Transverse colon (tissue), 4 donors: ENCODE results near the gene TNFRSF17. TPM values are rescaled to one million over a fixed set of nuclear protein-coding genes. Genes with fewer than 3 reads are reported as not detected.

ENCODE experiments used
- DNase-seq: peaks from one replicate; pipeline ENCODE4 v3.0.0-alpha.2; 2019
- H3K27ac ChIP-seq, 4 donors: fragments of 200-600 bp; sonication (generic); 2 replicates each; pipeline ENCODE4 v1.5.1; 2016 to 2018; ENCODE audit warnings: inconsistent platforms in 4 of 4
- H3K27me3 ChIP-seq: fragments of 200-600 bp; sonication (generic); 2 replicates; pipeline ENCODE4 v1.5.1; 2017; ENCODE audit warnings: inconsistent platforms
- H3K36me3 ChIP-seq, 4 donors: fragments of 200-600 bp; sonication (generic); 2 replicates each; pipeline ENCODE4 v1.5.1; 2017 to 2019; ENCODE audit warnings: inconsistent platforms in 4 of 4
- H3K4me1 ChIP-seq, 4 donors: fragments of 200-600 bp; sonication (generic); 2 replicates each; pipeline ENCODE4 v1.5.1; 2017 to 2020; ENCODE audit warnings: inconsistent platforms in 4 of 4
- H3K4me3 ChIP-seq, 4 donors: fragments of 200-600 bp; sonication (generic); 1 replicate in 1 of 4; 2 replicates in 3 of 4; pipeline versions ENCODE4 v1.5.1 to v1.6.1; 2017 to 2019; ENCODE audit warnings: inconsistent platforms in 4 of 4
- H3K9me3 ChIP-seq, 2 donors: fragments of 200-600 bp; sonication (generic); 2 replicates each; pipeline ENCODE4 v1.5.1; 2017 to 2019; ENCODE audit warnings: inconsistent platforms in 2 of 2
- EP300 ChIP-seq: sonication (generic); formaldehyde crosslinking; IDR thresholded peaks from one replicate; pipeline ENCODE4 v1.6.1; 2017; ENCODE audit warnings: antibody characterized with exemption, low read depth
- POLR2A ChIP-seq: fragments of 450-650 bp; IDR thresholded peaks from one replicate; pipeline ENCODE4 v1.6.1; 2016; ENCODE audit warnings: antibody characterized with exemption, mild to moderate bottlenecking, moderate library complexity
- POLR2AphosphoS5 ChIP-seq, 3 donors: sonication (generic); formaldehyde crosslinking; IDR thresholded peaks; one replicate each; pipeline ENCODE4 v1.6.1; 2016; ENCODE audit warnings: antibody characterized with exemption in 3 of 3
- WGBS, 2 donors: methylation state at CpG; one replicate each; pipeline ENCODE4 v1.1.5; 2018; ENCODE audit warnings: low coverage in 1 of 2; 5-methylcytosine and 5-hydroxymethylcytosine counted together
- in situ Hi-C, 4 donors: fragments of 200-750 bp; cut with MboI; loops; one replicate each; pipeline versions ENCODE4 v1.15.0 to v1.15.1; 2017; ENCODE audit warnings: low sequenced_read_pairs in 3 of 4, low pct_ligation_motif_present in 1 of 4, low pct_unique_long_range_greater_than_20kb in 1 of 4
- intact Hi-C: fragments of 100-400 bp; cut with DNase I; formaldehyde crosslinking; loops from one replicate; pipeline ENCODE4 v1.15.1; 2023; ENCODE audit warnings: low total_unique reads
- total RNA-seq, 4 donors: library from RNA; depleted of rRNA; stranded (reverse); fragments of >200 nt; gene quantifications; one replicate each; pipeline ENCODE4 v1.1.0, GENCODE V29; 2016
- TF ChIP-seq, protein P1 (sequence below), 5 experiments: fragments of 200-600 bp in 3 of 5; fragments of 450-650 bp in 2 of 5; sonication (generic) in 3 of 5; IDR thresholded peaks; 1 replicate in 2 of 5; 2 replicates in 3 of 5; pipeline ENCODE4 v1.5.1; 2016 to 2017; ENCODE audit warnings: antibody characterized with exemption in 5 of 5, inconsistent platforms in 3 of 5, mild to moderate bottlenecking in 2 of 5, moderate library complexity in 1 of 5

TNFRSF17 gene
- total RNA-seq, 4 donors from 2014 or later: 1.2 to 6.0 TPM; not detected in 2

DNA sequence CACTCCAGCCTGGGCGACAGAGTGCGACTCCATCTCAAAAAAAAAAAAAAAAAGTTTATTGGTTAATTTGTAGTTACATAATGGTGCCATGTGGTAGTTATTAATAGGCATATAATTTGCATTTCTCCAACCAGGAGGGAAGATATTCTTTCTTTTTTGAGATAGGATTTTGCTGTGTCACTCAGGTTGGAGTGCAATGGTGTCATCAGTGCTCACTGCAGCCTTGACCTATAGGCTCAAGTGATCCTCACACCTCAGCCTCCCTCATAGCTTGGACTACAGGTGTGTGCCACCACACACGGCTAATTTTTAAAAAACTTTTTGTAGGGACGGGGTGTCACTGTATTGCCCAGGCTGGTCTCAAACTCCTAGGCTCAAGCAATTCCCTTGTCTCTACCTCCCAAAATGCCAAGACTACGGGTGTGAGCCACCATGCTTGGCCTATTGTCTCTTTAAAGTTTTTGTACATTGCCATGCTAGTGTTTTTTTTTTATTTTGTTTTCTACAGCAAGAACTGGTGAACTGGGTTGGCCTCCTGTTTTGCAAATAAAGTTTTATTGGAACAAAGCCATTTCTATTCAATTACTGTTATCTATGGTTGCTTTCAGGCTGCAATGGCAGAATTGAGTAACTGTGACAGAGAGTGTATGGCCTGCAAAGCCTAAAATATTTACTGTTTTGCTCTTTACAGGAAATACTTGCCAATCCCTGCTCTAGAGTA is 23.4 kb downstream of the TNFRSF17 start:
- 59 to 70% methylated on average over 4 to 5 of the region's 5 CpGs for WGBS, 2 donors
- intact Hi-C loops (no loop called here), in situ Hi-C loops (no loop called here)
- no peaks in the 10 kb centered on the region for H3K27me3 ChIP-seq
- no peaks in the 10 kb centered on the region for H3K9me3 ChIP-seq
- no peaks in the 10 kb centered on the region for H3K36me3 ChIP-seq
- H3K4me1 ChIP-seq: no peaks in the 10 kb centered on the region
- TF ChIP-seq POLR2AphosphoS5 (IDR thresholded peaks at IDR 0.05) (no peak), POLR2A (no peak), EP300 (no peak)
- TF ChIP-seq, protein P1, sequence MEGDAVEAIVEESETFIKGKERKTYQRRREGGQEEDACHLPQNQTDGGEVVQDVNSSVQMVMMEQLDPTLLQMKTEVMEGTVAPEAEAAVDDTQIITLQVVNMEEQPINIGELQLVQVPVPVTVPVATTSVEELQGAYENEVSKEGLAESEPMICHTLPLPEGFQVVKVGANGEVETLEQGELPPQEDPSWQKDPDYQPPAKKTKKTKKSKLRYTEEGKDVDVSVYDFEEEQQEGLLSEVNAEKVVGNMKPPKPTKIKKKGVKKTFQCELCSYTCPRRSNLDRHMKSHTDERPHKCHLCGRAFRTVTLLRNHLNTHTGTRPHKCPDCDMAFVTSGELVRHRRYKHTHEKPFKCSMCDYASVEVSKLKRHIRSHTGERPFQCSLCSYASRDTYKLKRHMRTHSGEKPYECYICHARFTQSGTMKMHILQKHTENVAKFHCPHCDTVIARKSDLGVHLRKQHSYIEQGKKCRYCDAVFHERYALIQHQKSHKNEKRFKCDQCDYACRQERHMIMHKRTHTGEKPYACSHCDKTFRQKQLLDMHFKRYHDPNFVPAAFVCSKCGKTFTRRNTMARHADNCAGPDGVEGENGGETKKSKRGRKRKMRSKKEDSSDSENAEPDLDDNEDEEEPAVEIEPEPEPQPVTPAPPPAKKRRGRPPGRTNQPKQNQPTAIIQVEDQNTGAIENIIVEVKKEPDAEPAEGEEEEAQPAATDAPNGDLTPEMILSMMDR (IDR thresholded peaks at IDR 0.05): no peak
- H3K27ac ChIP-seq: no peak overlapping the region
- DNase-seq: no peak
- no peak overlapping the region for H3K4me3 ChIP-seq

DNA sequence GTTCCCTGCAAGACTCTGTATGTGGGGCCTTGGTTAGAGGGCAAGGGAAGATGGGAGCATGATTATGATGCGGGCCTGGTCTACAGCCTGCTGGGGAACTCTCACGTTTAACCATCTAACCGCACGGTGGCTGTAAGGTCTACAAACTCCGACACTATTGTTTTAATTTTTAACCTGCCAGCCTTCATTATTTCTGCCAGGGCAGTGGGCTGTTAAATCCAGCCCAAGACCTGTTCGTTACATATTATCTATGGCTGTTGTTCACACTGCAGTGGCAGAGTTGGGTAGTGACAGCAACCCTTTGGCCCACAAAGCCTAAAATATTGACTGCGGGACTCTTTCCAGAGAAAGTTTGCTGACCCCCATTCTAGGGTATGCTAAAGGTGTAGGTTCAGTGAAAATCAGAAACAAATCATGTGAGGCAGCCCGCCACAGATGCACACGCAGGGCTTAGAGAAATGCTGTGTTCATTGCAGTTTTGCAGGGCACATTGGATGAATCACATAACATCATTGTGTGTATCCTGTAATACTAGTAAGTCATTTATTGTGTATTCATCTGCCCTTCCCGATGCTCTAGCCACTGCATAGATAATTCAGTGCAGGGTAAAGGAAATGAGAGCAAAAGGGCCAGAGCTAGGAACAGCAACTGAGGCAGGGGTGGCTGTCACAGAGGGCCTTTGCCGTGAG is 25.8 kb downstream of the TNFRSF17 start:
- H3K27ac ChIP-seq: no peak overlapping the region
- no peak overlapping the region for H3K4me3 ChIP-seq
- 93 to 97% methylated on average over 8 to 11 of the region's 11 CpGs for WGBS, 2 donors
- DNase-seq: no peak
- no peaks in the 10 kb centered on the region for H3K9me3 ChIP-seq
- no peaks in the 10 kb centered on the region for H3K36me3 ChIP-seq
- TF ChIP-seq POLR2AphosphoS5 (IDR thresholded peaks at IDR 0.05) (no peak), POLR2A (no peak), EP300 (no peak)
- TF ChIP-seq, protein P1 (IDR thresholded peaks at IDR 0.05): no peak
- intact Hi-C loops (no loop called here), in situ Hi-C loops (no loop called here)
- H3K4me1 ChIP-seq: no peaks in the 10 kb centered on the region
- H3K27me3 ChIP-seq: no peaks in the 10 kb centered on the region

DNA sequence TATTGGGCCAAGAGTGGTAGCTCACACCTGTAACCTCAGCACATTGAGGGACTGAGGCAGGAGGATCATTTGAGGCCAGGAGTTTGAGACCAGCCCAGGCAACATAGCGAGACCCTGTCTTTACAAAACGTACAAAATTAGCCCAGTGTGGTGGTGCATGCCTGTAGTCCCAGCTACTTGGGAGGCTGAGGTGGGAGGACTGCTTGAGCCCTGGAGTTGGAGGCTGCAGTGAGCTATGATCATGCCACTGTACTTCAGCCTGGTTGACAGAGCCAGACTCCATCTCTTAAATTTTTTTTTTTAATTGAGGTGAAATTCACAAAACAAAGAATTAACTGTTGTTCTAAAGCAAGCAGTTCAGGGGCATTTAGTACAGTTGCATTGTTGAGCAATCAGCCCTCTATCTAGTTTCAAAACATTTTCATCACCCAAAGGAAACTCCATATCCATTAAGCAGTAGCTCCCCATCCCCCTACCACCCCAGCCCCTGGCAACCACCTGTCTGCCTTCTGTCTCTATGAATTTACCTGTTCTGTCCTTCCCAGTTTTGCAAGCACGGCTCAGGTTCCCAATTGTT is 27.1 kb downstream of the TNFRSF17 start:
- Histone ChIP-seq H3K4me1 (no peaks in the 10 kb centered on the region), H3K27ac (no peak overlapping the region), H3K9me3 (no peaks in the 10 kb centered on the region), H3K4me3 (no peak overlapping the region), H3K36me3 (no peaks in the 10 kb centered on the region), H3K27me3 (no peaks in the 10 kb centered on the region)
- intact Hi-C loops: no loop called here
- TF ChIP-seq POLR2AphosphoS5 (IDR thresholded peaks at IDR 0.05) (no peak), EP300 (no peak)
- TF ChIP-seq, protein P1 (IDR thresholded peaks at IDR 0.05): no peak
- DNase-seq: no peak
- WGBS, 2 donors: 91 to 100% methylated on average over 2 to 3 of the region's 3 CpGs
- in situ Hi-C loops: no loop called here
